Neural cell (in vitro differentiated cells): ENCODE measurements around the gene PRDX4. TPM values are rescaled to one million over a fixed set of nuclear protein-coding genes. Genes with fewer than 3 reads are reported as not detected.

Experiments
- H2AFZ ChIP-seq: fragments of 200-600, 300-800 bp; sonication (generic), shearing (Covaris generic); 2 replicates; pipeline ENCODE4 v1.6.0; 2014; ENCODE audit warnings: low read depth, mild to moderate bottlenecking, antibody characterized with exemption, low read length, moderate library complexity
- H3F3A ChIP-seq: fragments of 200-600 bp; shearing (Covaris generic); 2 replicates; pipeline ENCODE4 v1.6.1; 2016; ENCODE audit warnings: mild to moderate bottlenecking, moderate library complexity, mixed read lengths, antibody characterized with exemption, low read length; ENCODE audit not compliant: insufficient read depth, poor library complexity, severe bottlenecking
- H3K27ac ChIP-seq: fragments of 200-600, 300-800 bp; sonication (generic), shearing (Covaris generic); 2 replicates; pipeline ENCODE4 v1.5.1; 2014; ENCODE audit warnings: mild to moderate bottlenecking, low read length, moderate library complexity
- H3K27me3 ChIP-seq: fragments of 300-800, 200-600 bp; sonication (generic), shearing (Covaris generic); 2 replicates; pipeline ENCODE4 v1.6.0; 2014; ENCODE audit warnings: mild to moderate bottlenecking, low read depth, low read length, moderate library complexity; ENCODE audit not compliant: insufficient read depth
- H3K36me3 ChIP-seq: fragments of 300-800, 200-600 bp; sonication (generic), shearing (Covaris generic); 2 replicates; pipeline ENCODE4 v1.5.1; 2014; ENCODE audit warnings: mild to moderate bottlenecking, antibody characterized with exemption, low read length, moderate library complexity; ENCODE audit not compliant: insufficient read depth
- H3K4me2 ChIP-seq: fragments of 300-800, 200-600 bp; sonication (generic), shearing (Covaris generic); 2 replicates; pipeline ENCODE4 v1.6.0; 2014; ENCODE audit warnings: mild to moderate bottlenecking, low read length
- H3K4me3 ChIP-seq: fragments of 300-800, 200-600 bp; sonication (generic), shearing (Covaris generic); 2 replicates; pipeline ENCODE4 v1.5.1; 2014; ENCODE audit warnings: mild to moderate bottlenecking, low read length, moderate library complexity
- H3K79me2 ChIP-seq: fragments of 200-600 bp; shearing (Covaris generic); replicated peaks from 2 replicates; pipeline ENCODE4 v1.6.0; 2014; ENCODE audit warnings: mild to moderate bottlenecking, low read length, moderate library complexity; ENCODE audit not compliant: insufficient read depth
- H3K9ac ChIP-seq: fragments of 300-800, 200-600 bp; sonication (generic), shearing (Covaris generic); 2 replicates; pipeline ENCODE4 v1.6.1; 2016; ENCODE audit warnings: mild to moderate bottlenecking, low read length, mixed read lengths
- H3K9me2 ChIP-seq: fragments of 200-600 bp; shearing (Covaris generic); 2 replicates; pipeline ENCODE4 v1.6.1; 2016; ENCODE audit warnings: mild to moderate bottlenecking, low read length, mixed read lengths; ENCODE audit not compliant: insufficient read depth
- H3K9me3 ChIP-seq: fragments of 200-600, 300-800 bp; sonication (generic), shearing (Covaris generic); 2 replicates; pipeline ENCODE4 v1.6.1; 2016; ENCODE audit warnings: mild to moderate bottlenecking, mixed run types, low read length, moderate library complexity, mixed read lengths
- H4K20me1 ChIP-seq: fragments of 200-600 bp; shearing (Covaris generic); 2 replicates; pipeline ENCODE4 v1.6.1; 2016; ENCODE audit warnings: mild to moderate bottlenecking, mixed run types; ENCODE audit not compliant: insufficient read depth
- EP300 ChIP-seq: fragments of 450-650 bp; conservative IDR thresholded peaks from 2 replicates; pipeline ENCODE4 v1.6.1; 2014; ENCODE audit warnings: antibody characterized with exemption, mild to moderate bottlenecking, moderate library complexity; ENCODE audit not compliant: poor library complexity, severe bottlenecking
- EZH2 ChIP-seq: fragments of 200-600, 300-800 bp; shearing (Covaris generic), sonication (generic); IDR thresholded peaks from 2 replicates; pipeline ENCODE4 v1.6.1; 2014; ENCODE audit warnings: antibody characterized with exemption, low read length, borderline replicate concordance, mild to moderate bottlenecking; ENCODE audit not compliant: insufficient read depth, poor library complexity, severe bottlenecking
- MXI1 ChIP-seq: fragments of 450-650 bp; conservative IDR thresholded peaks from 2 replicates; pipeline ENCODE4 v1.6.1; 2014; ENCODE audit warnings: antibody characterized with exemption, mild to moderate bottlenecking; ENCODE audit not compliant: poor library complexity, severe bottlenecking
- POLR2AphosphoS5 ChIP-seq: IDR thresholded peaks from 2 replicates; pipeline ENCODE4 v1.6.1; 2012
- RAD21 ChIP-seq: fragments of 450-650 bp; conservative IDR thresholded peaks from 2 replicates; pipeline ENCODE4 v1.6.1; 2014; ENCODE audit warnings: antibody characterized with exemption, mild to moderate bottlenecking, moderate library complexity
- SMC3 ChIP-seq: fragments of 450-650 bp; conservative IDR thresholded peaks from 2 replicates; pipeline ENCODE4 v1.6.1; 2014; ENCODE audit warnings: antibody characterized with exemption, mild to moderate bottlenecking, moderate library complexity; ENCODE audit not compliant: poor library complexity
- TAF1 ChIP-seq: IDR thresholded peaks from 2 replicates; pipeline ENCODE4 v1.6.1; 2012; ENCODE audit warnings: low read depth
- polyA plus RNA-seq: library from polyadenylated mRNA; depleted of rRNA; stranded (reverse); fragments of >200 nt; gene quantifications from 2 replicates; pipeline ENCODE4 v1.2.3, GENCODE V29; 2014
- TF ChIP-seq, protein P1 (sequence below): fragments of 450-650 bp; IDR thresholded peaks from 2 replicates; pipeline ENCODE4 v1.5.1; 2014; ENCODE audit warnings: antibody characterized with exemption, mild to moderate bottlenecking, moderate library complexity; ENCODE audit not compliant: poor library complexity, severe bottlenecking
- TF ChIP-seq, protein P2 (sequence below): IDR thresholded peaks from 2 replicates; pipeline ENCODE4 v1.6.1; 2012; ENCODE audit warnings: borderline replicate concordance

PRDX4 gene
- polyA plus RNA-seq, 1 donor from 2014 or later: 83.2 TPM

DNA sequence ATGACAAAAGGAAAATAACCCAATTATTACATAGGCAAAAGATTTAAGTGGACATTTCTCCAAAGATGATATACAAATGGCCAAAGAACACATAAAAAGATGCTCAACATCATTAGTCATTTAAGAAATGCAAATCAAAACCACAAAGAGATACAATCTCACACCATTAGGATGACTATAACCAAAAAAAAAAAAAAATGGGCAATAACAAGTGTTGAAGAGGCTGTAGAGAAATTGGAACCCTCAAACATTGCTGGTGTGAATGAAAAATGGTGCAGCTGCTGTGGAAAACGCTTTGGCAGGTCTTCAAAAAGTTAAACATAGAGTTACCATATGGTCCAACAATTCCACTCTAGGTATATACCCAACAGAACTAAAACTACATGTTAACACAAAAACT, 5.6 kb upstream of the PRDX4 start:
- no peaks in the 10 kb centered on the region for H3K9me3 ChIP-seq
- no peaks in the 10 kb centered on the region for H3K36me3 ChIP-seq
- no peak overlapping the region for H3K4me2 ChIP-seq
- no peak for TF ChIP-seq RAD21
- no peak for TF ChIP-seq EP300
- no peak overlapping the region for H3K9ac ChIP-seq
- no peak overlapping the region for H3K4me3 ChIP-seq
- H3K79me2 ChIP-seq: no peaks in the 10 kb centered on the region
- no peaks in the 10 kb centered on the region for H3K27me3 ChIP-seq
- H2AFZ ChIP-seq: no peak overlapping the region
- no peaks in the 10 kb centered on the region for H3K9me2 ChIP-seq
- H3K27ac ChIP-seq: no peak overlapping the region
- H4K20me1 ChIP-seq: no peaks in the 10 kb centered on the region
- H3F3A ChIP-seq: no peaks in the 10 kb centered on the region

- Histone ChIP-seq H3K9me2 (no peaks in the 10 kb centered on the region), H3K36me3 (no peaks in the 10 kb centered on the region), H3K27me3 (no peaks in the 10 kb centered on the region), H3K27ac (no peak overlapping the region), H3K9ac (no peak overlapping the region), H3K79me2 (no peaks in the 10 kb centered on the region), H4K20me1 (no peaks in the 10 kb centered on the region), H2AFZ (no peak overlapping the region), H3K9me3 (no peaks in the 10 kb centered on the region), H3K4me2 (no peak overlapping the region), H3F3A (no peaks in the 10 kb centered on the region), H3K4me3 (no peak overlapping the region)
- TF ChIP-seq, protein P1, sequence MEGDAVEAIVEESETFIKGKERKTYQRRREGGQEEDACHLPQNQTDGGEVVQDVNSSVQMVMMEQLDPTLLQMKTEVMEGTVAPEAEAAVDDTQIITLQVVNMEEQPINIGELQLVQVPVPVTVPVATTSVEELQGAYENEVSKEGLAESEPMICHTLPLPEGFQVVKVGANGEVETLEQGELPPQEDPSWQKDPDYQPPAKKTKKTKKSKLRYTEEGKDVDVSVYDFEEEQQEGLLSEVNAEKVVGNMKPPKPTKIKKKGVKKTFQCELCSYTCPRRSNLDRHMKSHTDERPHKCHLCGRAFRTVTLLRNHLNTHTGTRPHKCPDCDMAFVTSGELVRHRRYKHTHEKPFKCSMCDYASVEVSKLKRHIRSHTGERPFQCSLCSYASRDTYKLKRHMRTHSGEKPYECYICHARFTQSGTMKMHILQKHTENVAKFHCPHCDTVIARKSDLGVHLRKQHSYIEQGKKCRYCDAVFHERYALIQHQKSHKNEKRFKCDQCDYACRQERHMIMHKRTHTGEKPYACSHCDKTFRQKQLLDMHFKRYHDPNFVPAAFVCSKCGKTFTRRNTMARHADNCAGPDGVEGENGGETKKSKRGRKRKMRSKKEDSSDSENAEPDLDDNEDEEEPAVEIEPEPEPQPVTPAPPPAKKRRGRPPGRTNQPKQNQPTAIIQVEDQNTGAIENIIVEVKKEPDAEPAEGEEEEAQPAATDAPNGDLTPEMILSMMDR: no peak
- TF ChIP-seq EP300 (no peak), RAD21 (no peak), TAF1 (no peak), MXI1 (no peak), POLR2AphosphoS5 (no peak), EZH2 (no peak), SMC3 (no peak)
- TF ChIP-seq, protein P2, sequence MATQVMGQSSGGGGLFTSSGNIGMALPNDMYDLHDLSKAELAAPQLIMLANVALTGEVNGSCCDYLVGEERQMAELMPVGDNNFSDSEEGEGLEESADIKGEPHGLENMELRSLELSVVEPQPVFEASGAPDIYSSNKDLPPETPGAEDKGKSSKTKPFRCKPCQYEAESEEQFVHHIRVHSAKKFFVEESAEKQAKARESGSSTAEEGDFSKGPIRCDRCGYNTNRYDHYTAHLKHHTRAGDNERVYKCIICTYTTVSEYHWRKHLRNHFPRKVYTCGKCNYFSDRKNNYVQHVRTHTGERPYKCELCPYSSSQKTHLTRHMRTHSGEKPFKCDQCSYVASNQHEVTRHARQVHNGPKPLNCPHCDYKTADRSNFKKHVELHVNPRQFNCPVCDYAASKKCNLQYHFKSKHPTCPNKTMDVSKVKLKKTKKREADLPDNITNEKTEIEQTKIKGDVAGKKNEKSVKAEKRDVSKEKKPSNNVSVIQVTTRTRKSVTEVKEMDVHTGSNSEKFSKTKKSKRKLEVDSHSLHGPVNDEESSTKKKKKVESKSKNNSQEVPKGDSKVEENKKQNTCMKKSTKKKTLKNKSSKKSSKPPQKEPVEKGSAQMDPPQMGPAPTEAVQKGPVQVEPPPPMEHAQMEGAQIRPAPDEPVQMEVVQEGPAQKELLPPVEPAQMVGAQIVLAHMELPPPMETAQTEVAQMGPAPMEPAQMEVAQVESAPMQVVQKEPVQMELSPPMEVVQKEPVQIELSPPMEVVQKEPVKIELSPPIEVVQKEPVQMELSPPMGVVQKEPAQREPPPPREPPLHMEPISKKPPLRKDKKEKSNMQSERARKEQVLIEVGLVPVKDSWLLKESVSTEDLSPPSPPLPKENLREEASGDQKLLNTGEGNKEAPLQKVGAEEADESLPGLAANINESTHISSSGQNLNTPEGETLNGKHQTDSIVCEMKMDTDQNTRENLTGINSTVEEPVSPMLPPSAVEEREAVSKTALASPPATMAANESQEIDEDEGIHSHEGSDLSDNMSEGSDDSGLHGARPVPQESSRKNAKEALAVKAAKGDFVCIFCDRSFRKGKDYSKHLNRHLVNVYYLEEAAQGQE: no peak
Measured at GRCh38 chrX:23662187-23662586, 5.1 kb upstream of the PRDX4 start.

GRCh38 chrX:23662853-23663252, 4.4 kb upstream of the PRDX4 start:
- no peaks in the 10 kb centered on the region for H3K27me3 ChIP-seq
- H3K4me3 ChIP-seq: no peak overlapping the region
- TF ChIP-seq, protein P2: no peak
- TF ChIP-seq RAD21 (no peak), MXI1 (no peak), POLR2AphosphoS5 (no peak)
- TF ChIP-seq, protein P1: no peak
- H3K36me3 ChIP-seq: no peaks in the 10 kb centered on the region
- no peak overlapping the region for H3K9ac ChIP-seq
- H2AFZ ChIP-seq: no peak overlapping the region
- no peak overlapping the region for H3K4me2 ChIP-seq
- no peak overlapping the region for H3K27ac ChIP-seq
- no peaks in the 10 kb centered on the region for H3K9me3 ChIP-seq
- H4K20me1 ChIP-seq: no peaks in the 10 kb centered on the region
- no peaks in the 10 kb centered on the region for H3K9me2 ChIP-seq
- no peaks in the 10 kb centered on the region for H3F3A ChIP-seq
- no peaks in the 10 kb centered on the region for H3K79me2 ChIP-seq
